WTC11 (cell line): ENCODE data around the gene UHMK1.

Source experiments
- AR ChIP-seq: fragments of 250-450 bp; sonication (Bioruptor Pico); IDR thresholded peaks from 2 replicates; pipeline ENCODE4 v1.9.0; 2021; ENCODE audit warnings: mild to moderate bottlenecking
- CTCF ChIP-seq: fragments of 200-600 bp; IDR thresholded peaks from 2 replicates; pipeline ENCODE4 v1.8.0; 2022; ENCODE audit warnings: antibody characterized with exemption
- ELF4 ChIP-seq: sonication (generic); formaldehyde crosslinking; IDR thresholded peaks from 2 replicates; pipeline ENCODE4 v1.8.1; 2022; ENCODE audit warnings: low read depth, mild to moderate bottlenecking, moderate library complexity, missing genetic modification reagents
- FOXP4 ChIP-seq: sonication (generic); formaldehyde crosslinking; IDR thresholded peaks from 2 replicates; pipeline ENCODE4 v1.8.0; 2022; ENCODE audit warnings: mild to moderate bottlenecking, missing genetic modification reagents
- HMGXB4 ChIP-seq: sonication (generic); formaldehyde crosslinking; IDR thresholded peaks from 2 replicates; pipeline ENCODE4 v1.8.1; 2023; ENCODE audit warnings: mild to moderate bottlenecking, moderate library complexity, missing genetic modification reagents
- IRF1 ChIP-seq: sonication (generic); formaldehyde crosslinking; IDR thresholded peaks from 2 replicates; pipeline ENCODE4 v1.8.0; 2023; ENCODE audit warnings: missing genetic modification reagents
- IRF2 ChIP-seq: sonication (generic); formaldehyde crosslinking; IDR thresholded peaks from 2 replicates; pipeline ENCODE4 v1.8.0; 2022; ENCODE audit warnings: low read depth, missing genetic modification reagents, borderline replicate concordance
- MAX ChIP-seq: sonication (generic); formaldehyde crosslinking; IDR thresholded peaks from 2 replicates; pipeline ENCODE4 v1.8.0; 2022; ENCODE audit warnings: mild to moderate bottlenecking, missing genetic modification reagents
- NR2C2 ChIP-seq: sonication (generic); formaldehyde crosslinking; IDR thresholded peaks from 2 replicates; pipeline ENCODE4 v1.8.0; 2022; ENCODE audit warnings: mild to moderate bottlenecking, missing genetic modification reagents
- SP1 ChIP-seq: sonication (generic); formaldehyde crosslinking; conservative IDR thresholded peaks from 2 replicates; pipeline ENCODE4 v1.8.1; 2022; ENCODE audit warnings: missing genetic modification reagents
- USF2 ChIP-seq: sonication (generic); formaldehyde crosslinking; IDR thresholded peaks from 2 replicates; pipeline ENCODE4 v1.8.1; 2023; ENCODE audit warnings: mild to moderate bottlenecking, missing genetic modification reagents, moderate library complexity
- ZNF232 ChIP-seq: sonication (generic); formaldehyde crosslinking; IDR thresholded peaks from 2 replicates; pipeline ENCODE4 v1.8.0; 2022; ENCODE audit warnings: mild to moderate bottlenecking, missing genetic modification reagents
- ZNF281 ChIP-seq: sonication (generic); formaldehyde crosslinking; IDR thresholded peaks from 2 replicates; pipeline ENCODE4 v1.8.0; 2023; ENCODE audit warnings: mild to moderate bottlenecking, missing genetic modification reagents
- ZNF512 ChIP-seq: sonication (generic); formaldehyde crosslinking; IDR thresholded peaks from 2 replicates; pipeline ENCODE4 v1.8.1; 2022; ENCODE audit warnings: missing genetic modification reagents, borderline replicate concordance

- TF ChIP-seq ZNF512 (no peak), CTCF (no peak), FOXP4 (CRISPR knock-in tag) (no peak), NR2C2 (CRISPR knock-in tag) (no peak), IRF2 (CRISPR knock-in tag) (no peak), IRF1 (CRISPR knock-in tag) (no peak), MAX (CRISPR knock-in tag) (no peak), USF2 (CRISPR knock-in tag) (no peak), AR (CRISPR knock-in tag) (no peak), ELF4 (CRISPR knock-in tag) (no peak), ZNF281 (no peak), ZNF232 (CRISPR knock-in tag) (no peak), HMGXB4 (CRISPR knock-in tag) (no peak), SP1 (CRISPR knock-in tag) (no peak)
These were observed 29.7 kb downstream of the UHMK1 start for GRCh38 chr1:162527314-162527713.
